WERI-Rb-1 (cell line): ENCODE results near the gene DPH6.

ENCODE experiments used
- DNase-seq: peaks from one replicate; pipeline ENCODE4 v3.0.0-alpha.2; 2020
- H3K27ac ChIP-seq: fragments of 250-450 bp; sonication (Bioruptor Pico); 2 replicates; pipeline ENCODE4 v1.5.1; 2020; ENCODE audit warnings: mild to moderate bottlenecking, moderate library complexity
- H3K27me3 ChIP-seq: fragments of 250-450 bp; sonication (Bioruptor Pico); 2 replicates; pipeline ENCODE4 v1.5.1; 2021; ENCODE audit warnings: mild to moderate bottlenecking, low read depth, moderate library complexity; ENCODE audit not compliant: insufficient read depth, severe bottlenecking
- H3K36me3 ChIP-seq: fragments of 250-450 bp; sonication (Bioruptor Pico); 2 replicates; pipeline ENCODE4 v1.5.1; 2020; ENCODE audit warnings: mild to moderate bottlenecking, moderate library complexity
- H3K4me3 ChIP-seq: 2 replicates; pipeline ENCODE4 v1.5.1; 2011; ENCODE audit warnings: low read depth, mild to moderate bottlenecking, control low read depth, low read length
- H3K9me3 ChIP-seq: fragments of 250-450 bp; sonication (Bioruptor Pico); 2 replicates; pipeline ENCODE4 v1.5.1; 2021; ENCODE audit warnings: mild to moderate bottlenecking, moderate library complexity; ENCODE audit not compliant: severe bottlenecking
- CTCF ChIP-seq: IDR thresholded peaks from 2 replicates; pipeline ENCODE4 v1.5.1; 2011; ENCODE audit warnings: low read depth, mild to moderate bottlenecking, control low read depth, inconsistent platforms, low read length

Gene DPH6

GRCh38 chr15:35522061-35522460 is 23.9 kb downstream of the DPH6 start:
- TF ChIP-seq CTCF, result no peak
- H3K4me3 ChIP-seq, result no peak overlapping the region
- H3K9me3 ChIP-seq, result no peaks in the 10 kb centered on the region
- H3K36me3 ChIP-seq, result no peaks in the 10 kb centered on the region
- no peaks in the 10 kb centered on the region for H3K27me3 ChIP-seq
- H3K27ac ChIP-seq, result no peak overlapping the region
- DNase-seq, result no peak

GRCh38 chr15:35519541-35520149 is 26.3 kb downstream of the DPH6 start:
- TF ChIP-seq CTCF, result 0 out of 2 replicates have a peak, but pooled peaks have one; percentile 19
- H3K27ac ChIP-seq, result no peak overlapping the region
- H3K27me3 ChIP-seq, result no peaks in the 10 kb centered on the region
- no peaks in the 10 kb centered on the region for H3K9me3 ChIP-seq
- H3K4me3 ChIP-seq, result no peak overlapping the region
- no peak for DNase-seq
- H3K36me3 ChIP-seq, result no peaks in the 10 kb centered on the region

- no peak for DNase-seq
Observed at GRCh38 chr15:35519052-35519451, 26.9 kb downstream of the DPH6 start.

GRCh38 chr15:35514759-35515158 is 31.2 kb downstream of the DPH6 start:
- DNase-seq, result no peak
- no peak for TF ChIP-seq CTCF
- Histone ChIP-seq H3K36me3 (no peaks in the 10 kb centered on the region), H3K9me3 (no peaks in the 10 kb centered on the region), H3K27ac (no peak overlapping the region), H3K27me3 (no peaks in the 10 kb centered on the region), H3K4me3 (no peak overlapping the region)

More at GRCh38 chr15:35519052-35519451, 26.9 kb downstream of the DPH6 start:
- Histone ChIP-seq H3K27me3 (no peaks in the 10 kb centered on the region), H3K27ac (no peak overlapping the region), H3K9me3 (no peaks in the 10 kb centered on the region), H3K36me3 (no peaks in the 10 kb centered on the region), H3K4me3 (no peak overlapping the region)
- TF ChIP-seq CTCF, result no peak

- no peak for TF ChIP-seq CTCF
- no peak overlapping the region for H3K27ac ChIP-seq
- no peaks in the 10 kb centered on the region for H3K27me3 ChIP-seq
- H3K9me3 ChIP-seq, result no peaks in the 10 kb centered on the region
- H3K4me3 ChIP-seq, result no peak overlapping the region
- DNase-seq, result no peak
- H3K36me3 ChIP-seq, result no peaks in the 10 kb centered on the region
Observed at GRCh38 chr15:35507932-35508638, 37.9 kb downstream of the DPH6 start.
